ENCODE measurements around the gene DGKE. TPM values are rescaled to one million over a fixed set of nuclear protein-coding genes. Genes with fewer than 3 reads are reported as not detected.

The DGKE gene
- total RNA-seq, 1 donor, result 7.8 TPM

DNA sequence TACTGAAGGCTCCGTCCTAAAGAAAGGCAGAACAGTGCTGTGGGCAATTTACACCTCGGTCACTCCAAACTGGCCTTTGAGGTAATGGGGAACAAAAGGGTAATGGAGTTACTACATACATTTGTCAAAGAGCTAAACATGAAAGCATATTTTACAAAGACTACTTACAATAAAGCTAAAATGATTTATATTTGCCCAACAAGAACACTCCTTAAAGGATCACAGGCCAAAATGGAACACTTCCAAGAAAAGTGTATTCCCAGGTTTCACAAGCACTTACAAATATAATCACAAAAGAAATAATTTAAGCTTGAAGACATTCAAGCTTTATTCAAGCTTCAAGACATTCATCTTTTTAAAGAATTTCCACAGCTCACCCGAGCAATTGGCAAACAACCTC, 29.5 kb upstream of the DGKE start:
- no peak for DNase-seq (ENCODE audit: low read depth)
- TF ChIP-seq, protein P1, sequence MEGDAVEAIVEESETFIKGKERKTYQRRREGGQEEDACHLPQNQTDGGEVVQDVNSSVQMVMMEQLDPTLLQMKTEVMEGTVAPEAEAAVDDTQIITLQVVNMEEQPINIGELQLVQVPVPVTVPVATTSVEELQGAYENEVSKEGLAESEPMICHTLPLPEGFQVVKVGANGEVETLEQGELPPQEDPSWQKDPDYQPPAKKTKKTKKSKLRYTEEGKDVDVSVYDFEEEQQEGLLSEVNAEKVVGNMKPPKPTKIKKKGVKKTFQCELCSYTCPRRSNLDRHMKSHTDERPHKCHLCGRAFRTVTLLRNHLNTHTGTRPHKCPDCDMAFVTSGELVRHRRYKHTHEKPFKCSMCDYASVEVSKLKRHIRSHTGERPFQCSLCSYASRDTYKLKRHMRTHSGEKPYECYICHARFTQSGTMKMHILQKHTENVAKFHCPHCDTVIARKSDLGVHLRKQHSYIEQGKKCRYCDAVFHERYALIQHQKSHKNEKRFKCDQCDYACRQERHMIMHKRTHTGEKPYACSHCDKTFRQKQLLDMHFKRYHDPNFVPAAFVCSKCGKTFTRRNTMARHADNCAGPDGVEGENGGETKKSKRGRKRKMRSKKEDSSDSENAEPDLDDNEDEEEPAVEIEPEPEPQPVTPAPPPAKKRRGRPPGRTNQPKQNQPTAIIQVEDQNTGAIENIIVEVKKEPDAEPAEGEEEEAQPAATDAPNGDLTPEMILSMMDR (IDR thresholded peaks at IDR 0.05; ENCODE audit: insufficient read depth, low read length), result no peak
- H3K4me3 ChIP-seq (ENCODE audit: low read depth, low read length), result no peak overlapping the region

DNA sequence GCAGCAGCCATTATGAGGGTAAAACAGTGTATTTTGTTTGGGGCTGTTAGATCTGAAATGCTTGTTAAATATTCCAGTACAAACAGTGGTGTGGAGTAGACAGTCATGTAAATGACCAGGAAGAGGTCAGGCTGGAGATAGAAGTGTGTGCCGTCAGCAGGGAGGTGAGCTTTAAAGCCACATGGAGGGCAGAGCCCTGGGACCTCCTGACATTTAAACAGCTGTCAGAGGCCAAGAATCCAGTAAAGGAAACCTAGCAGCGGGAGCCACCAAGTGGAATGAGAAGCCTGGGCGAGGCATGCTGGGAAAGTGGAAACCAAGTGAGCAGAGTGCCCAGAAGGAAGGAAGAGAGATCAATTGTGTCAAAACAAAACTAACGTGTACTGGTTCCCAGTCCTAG, 27.0 kb upstream of the DGKE start:
- no peak for DNase-seq (ENCODE audit: low read depth)
- TF ChIP-seq, protein P1 (IDR thresholded peaks at IDR 0.05; ENCODE audit: insufficient read depth, low read length), result no peak
- H3K4me3 ChIP-seq (ENCODE audit: low read depth, low read length), result no peak overlapping the region

DNA sequence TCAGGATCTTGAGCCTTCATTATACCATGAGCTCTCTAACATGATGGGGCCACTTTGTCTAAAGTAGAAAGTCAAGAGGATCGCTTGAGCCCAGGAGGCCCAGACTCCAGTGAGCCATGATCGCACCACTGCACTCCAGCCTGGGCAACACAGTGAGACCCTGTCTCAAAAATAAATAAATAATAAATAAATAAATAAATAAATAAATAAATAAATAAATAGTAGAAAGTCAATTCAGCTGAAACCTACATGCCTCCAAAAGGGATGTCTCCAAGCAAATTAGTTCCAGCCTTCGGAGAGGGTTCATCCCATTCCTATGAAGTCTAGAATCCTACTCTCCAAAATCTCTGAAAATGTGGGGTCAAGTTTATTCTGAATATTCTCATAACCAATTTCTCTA, 26.2 kb upstream of the DGKE start:
- DNase-seq (ENCODE audit: low read depth), result no peak
- TF ChIP-seq, protein P1 (IDR thresholded peaks at IDR 0.05; ENCODE audit: insufficient read depth, low read length), result no peak
- H3K4me3 ChIP-seq (ENCODE audit: low read depth, low read length), result no peak overlapping the region

DNA sequence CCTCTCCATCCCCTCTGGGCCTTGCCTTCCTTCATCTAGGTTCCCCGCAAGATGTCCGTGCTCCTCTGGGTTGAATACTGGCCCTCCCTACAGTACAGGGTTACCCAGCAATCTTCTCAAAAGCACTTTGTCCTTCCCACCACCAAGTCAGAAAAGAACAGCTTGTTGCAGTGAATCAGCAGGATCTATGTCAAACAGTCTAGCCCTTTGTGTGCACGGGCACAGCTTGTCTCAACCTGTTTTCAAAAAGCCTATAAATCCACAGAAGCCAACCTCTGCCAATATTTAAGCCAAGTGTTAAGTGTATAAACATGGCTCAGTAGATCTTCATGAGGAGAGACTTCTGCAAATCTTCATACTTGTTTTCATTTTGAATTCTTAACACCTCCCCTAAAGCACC, 25.4 kb upstream of the DGKE start:
- TF ChIP-seq, protein P1 (IDR thresholded peaks at IDR 0.05; ENCODE audit: insufficient read depth, low read length), result no peak
- no peak for DNase-seq (ENCODE audit: low read depth)
- no peak overlapping the region for H3K4me3 ChIP-seq (ENCODE audit: low read depth, low read length)

DNA sequence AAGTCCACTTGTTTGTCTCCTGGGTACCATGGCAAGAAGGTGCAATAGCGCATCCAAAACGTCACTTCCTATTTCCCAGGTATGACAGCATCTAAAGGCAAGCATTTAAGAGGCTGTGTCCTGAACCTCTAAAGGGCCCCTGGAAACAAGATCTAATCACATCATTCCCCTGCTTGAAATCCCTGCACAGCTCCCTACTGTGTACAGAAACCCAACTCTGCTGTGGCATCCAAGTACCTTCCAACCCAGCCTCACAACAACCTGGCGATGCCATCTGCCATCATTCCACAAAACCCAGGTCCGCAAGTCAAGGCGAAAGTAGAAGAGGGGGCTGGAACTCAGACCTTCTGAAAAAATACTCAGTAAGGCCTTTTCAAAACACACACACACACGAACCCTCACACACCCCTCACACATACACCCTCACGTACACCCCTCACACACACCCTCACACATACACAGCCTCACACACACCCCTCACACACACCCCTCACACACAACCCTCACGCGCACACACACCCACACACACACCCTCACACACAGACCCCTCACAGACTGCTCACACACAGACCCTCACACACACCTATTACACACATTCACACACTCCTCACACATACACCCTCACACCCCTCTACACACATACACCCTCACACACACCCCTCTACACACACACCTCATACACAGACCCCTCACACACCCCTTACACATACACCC, 24.7 kb upstream of the DGKE start:
- TF ChIP-seq, protein P1 (IDR thresholded peaks at IDR 0.05; ENCODE audit: insufficient read depth, low read length), result no peak
- no peak overlapping the region for H3K4me3 ChIP-seq (ENCODE audit: low read depth, low read length)
- DNase-seq (ENCODE audit: low read depth), result no peak

DNA sequence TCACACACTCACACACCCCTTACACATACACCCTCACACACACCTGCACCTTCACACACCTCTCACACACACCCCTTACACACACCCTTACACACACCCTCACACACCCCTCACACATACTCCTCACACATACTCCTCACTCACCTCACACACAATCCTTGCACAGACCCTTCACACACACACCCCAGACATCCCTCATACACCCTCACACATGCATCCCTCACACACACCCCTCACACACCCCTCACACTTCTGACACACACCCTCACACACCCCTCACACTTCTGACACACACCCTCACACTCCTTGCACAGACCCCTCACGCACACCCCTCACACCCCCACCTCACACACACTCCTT, 24.2 kb upstream of the DGKE start:
- TF ChIP-seq, protein P1 (IDR thresholded peaks at IDR 0.05; ENCODE audit: insufficient read depth, low read length), result no peak
- no peak for DNase-seq (ENCODE audit: low read depth)

DNA sequence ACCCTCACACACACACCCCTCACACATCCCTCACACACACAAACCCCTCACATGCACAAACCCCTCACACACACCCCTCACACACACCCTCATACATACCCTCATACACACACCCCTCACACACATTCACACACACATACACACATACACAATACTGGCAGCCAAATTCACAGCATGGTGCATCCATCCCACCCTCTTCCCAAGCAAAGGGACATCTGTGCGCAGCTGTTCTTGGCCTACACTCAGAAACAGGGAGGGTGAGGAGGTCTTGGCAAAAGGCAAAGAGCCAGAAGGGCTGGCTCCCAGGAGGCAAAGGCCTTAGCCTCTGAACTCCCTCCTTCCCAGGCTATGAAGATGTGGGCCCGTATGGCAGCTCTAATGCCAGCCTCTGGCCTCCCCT, 23.6 kb upstream of the DGKE start:
- no peak for DNase-seq (ENCODE audit: low read depth)
- TF ChIP-seq, protein P1 (IDR thresholded peaks at IDR 0.05; ENCODE audit: insufficient read depth, low read length), result no peak
- no peak overlapping the region for H3K4me3 ChIP-seq (ENCODE audit: low read depth, low read length)

More for the DNA sequence above, 24.2 kb upstream of the DGKE start:
- no peak overlapping the region for H3K4me3 ChIP-seq (ENCODE audit: low read depth, low read length)

All from fibroblast of the aortic adventitia (primary cell).